Measurements from ENCODE around the gene RNU7-1. TPM values are rescaled to one million over a fixed set of nuclear protein-coding genes. Genes with fewer than 3 reads are reported as not detected.
A peak's percentile ranks its signal among the peaks of the same experiment; 100 is the strongest.

RNU7-1 gene
- total RNA-seq, 1 donor from 2014 or later = not detected

DNA sequence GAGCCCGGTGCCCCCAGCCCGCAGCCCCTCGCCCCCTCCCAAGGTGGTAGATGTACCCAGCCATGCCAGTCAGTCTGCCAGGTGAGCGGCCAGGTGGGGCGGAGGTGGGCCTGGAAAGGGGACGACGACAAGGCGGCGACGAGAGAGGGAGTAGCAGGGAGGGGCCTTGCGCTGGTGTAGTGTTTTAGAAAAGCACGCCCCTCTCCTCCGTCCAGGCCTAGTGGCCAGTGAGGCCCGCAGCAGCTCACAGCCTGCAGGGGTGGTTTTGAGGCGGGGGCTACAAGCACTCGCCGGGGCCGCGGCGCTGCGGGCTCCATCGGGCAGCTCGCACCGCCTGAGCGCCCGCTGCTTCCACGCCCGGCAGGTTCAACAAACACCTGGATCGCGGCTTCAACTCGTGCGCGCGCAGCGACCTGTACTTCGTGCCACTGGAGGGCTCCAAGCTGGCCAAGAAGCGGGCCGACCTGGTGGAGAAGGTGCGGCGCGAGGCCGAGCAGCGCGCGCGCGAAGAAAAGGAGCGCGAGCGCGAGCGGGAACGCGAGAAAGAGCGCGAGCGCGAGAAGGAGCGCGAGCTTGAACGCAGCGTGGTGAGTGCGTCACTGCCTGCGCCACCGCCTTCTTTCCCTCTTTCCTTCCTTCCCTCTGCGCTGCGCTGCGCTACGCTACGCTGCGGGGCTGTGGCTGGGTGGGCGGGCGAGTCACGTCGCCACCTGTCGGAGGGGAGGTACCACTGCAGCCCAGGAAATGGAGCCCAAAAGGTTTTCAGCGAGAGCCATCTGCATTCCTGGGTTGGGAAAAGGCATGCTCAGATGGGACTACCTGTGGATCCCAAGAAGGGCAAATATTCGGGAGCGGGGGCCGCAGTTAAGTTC lies 5.9 kb upstream of the RNU7-1 start:
- H3K27me3 Mint-ChIP-seq (ENCODE audit: low read depth) = peaks cover 15% of the 10 kb centered on the region
- H3K4me1 Mint-ChIP-seq = peaks cover 31% of the 10 kb centered on the region
- peak overlapping the region; percentile 96 for H3K27ac Mint-ChIP-seq (ENCODE audit: unreplicated experiment)
- H3K4me3 Mint-ChIP-seq = peak overlapping the region; percentile 87
- no peaks in the 10 kb centered on the region for H3K9me3 Mint-ChIP-seq
- H3K36me3 Mint-ChIP-seq (ENCODE audit: low read depth) = peaks cover 19% of the 10 kb centered on the region
- TF ChIP-seq, protein P1, sequence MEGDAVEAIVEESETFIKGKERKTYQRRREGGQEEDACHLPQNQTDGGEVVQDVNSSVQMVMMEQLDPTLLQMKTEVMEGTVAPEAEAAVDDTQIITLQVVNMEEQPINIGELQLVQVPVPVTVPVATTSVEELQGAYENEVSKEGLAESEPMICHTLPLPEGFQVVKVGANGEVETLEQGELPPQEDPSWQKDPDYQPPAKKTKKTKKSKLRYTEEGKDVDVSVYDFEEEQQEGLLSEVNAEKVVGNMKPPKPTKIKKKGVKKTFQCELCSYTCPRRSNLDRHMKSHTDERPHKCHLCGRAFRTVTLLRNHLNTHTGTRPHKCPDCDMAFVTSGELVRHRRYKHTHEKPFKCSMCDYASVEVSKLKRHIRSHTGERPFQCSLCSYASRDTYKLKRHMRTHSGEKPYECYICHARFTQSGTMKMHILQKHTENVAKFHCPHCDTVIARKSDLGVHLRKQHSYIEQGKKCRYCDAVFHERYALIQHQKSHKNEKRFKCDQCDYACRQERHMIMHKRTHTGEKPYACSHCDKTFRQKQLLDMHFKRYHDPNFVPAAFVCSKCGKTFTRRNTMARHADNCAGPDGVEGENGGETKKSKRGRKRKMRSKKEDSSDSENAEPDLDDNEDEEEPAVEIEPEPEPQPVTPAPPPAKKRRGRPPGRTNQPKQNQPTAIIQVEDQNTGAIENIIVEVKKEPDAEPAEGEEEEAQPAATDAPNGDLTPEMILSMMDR (conservative IDR thresholded peaks at IDR 0.05) = peak; percentile 98
- peak; percentile 87 for DNase-seq (ENCODE audit: low read depth, low spot score)

DNA sequence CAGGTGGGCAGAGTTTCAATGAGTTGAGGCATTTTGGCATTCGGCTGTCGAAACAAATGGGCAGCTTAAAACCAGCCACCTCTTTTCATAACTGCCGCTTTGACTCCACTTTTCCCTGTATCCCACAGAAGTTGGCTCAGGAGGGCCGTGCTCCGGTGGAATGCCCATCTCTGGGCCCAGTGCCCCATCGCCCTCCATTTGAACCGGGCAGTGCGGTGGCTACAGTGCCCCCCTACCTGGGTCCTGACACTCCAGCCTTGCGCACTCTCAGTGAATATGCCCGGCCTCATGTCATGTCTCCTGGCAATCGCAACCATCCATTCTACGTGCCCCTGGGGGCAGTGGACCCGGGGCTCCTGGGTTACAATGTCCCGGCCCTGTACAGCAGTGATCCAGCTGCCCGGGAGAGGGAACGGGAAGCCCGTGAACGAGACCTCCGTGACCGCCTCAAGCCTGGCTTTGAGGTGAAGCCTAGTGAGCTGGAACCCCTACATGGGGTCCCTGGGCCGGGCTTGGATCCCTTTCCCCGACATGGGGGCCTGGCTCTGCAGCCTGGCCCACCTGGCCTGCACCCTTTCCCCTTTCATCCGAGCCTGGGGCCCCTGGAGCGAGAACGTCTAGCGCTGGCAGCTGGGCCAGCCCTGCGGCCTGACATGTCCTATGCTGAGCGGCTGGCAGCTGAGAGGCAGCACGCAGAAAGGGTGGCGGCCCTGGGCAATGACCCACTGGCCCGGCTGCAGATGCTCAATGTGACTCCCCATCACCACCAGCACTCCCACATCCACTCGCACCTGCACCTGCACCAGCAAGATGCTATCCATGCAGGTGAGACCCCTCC lies 5.0 kb upstream of the RNU7-1 start:
- Mint-ChIP-seq H3K9me3 (no peaks in the 10 kb centered on the region), H3K27ac (ENCODE audit: unreplicated experiment) (peak overlapping the region; percentile 96), H3K36me3 (ENCODE audit: low read depth) (peaks cover 19% of the 10 kb centered on the region), H3K27me3 (ENCODE audit: low read depth) (peaks cover 18% of the 10 kb centered on the region), H3K4me3 (peak overlapping the region; percentile 87), H3K4me1 (peaks cover 37% of the 10 kb centered on the region)
- TF ChIP-seq, protein P1 (conservative IDR thresholded peaks at IDR 0.05) = no peak
- no peak for DNase-seq (ENCODE audit: low read depth, low spot score)

GRCh38 chr12:6939191-6939540 lies 4.5 kb upstream of the RNU7-1 start:
- Mint-ChIP-seq H3K9me3 (no peaks in the 10 kb centered on the region), H3K4me3 (peak overlapping the region; percentile 80), H3K36me3 (ENCODE audit: low read depth) (peaks cover 15% of the 10 kb centered on the region), H3K27ac (ENCODE audit: unreplicated experiment) (peak overlapping the region; percentile 91), H3K27me3 (ENCODE audit: low read depth) (peaks cover 23% of the 10 kb centered on the region), H3K4me1 (peaks cover 41% of the 10 kb centered on the region)
- no peak for DNase-seq (ENCODE audit: low read depth, low spot score)
- TF ChIP-seq, protein P1 (conservative IDR thresholded peaks at IDR 0.05) = no peak

GRCh38 chr12:6941267-6941666 lies 2.3 kb upstream of the RNU7-1 start:
- H3K4me3 Mint-ChIP-seq = peak overlapping the region; percentile 74
- DNase-seq (ENCODE audit: low read depth, low spot score) = no peak
- peaks cover 25% of the 10 kb centered on the region for H3K27me3 Mint-ChIP-seq (ENCODE audit: low read depth)
- H3K9me3 Mint-ChIP-seq = no peaks in the 10 kb centered on the region
- H3K4me1 Mint-ChIP-seq = peaks cover 48% of the 10 kb centered on the region
- peaks cover 6% of the 10 kb centered on the region for H3K36me3 Mint-ChIP-seq (ENCODE audit: low read depth)
- TF ChIP-seq, protein P1 (conservative IDR thresholded peaks at IDR 0.05) = no peak
- H3K27ac Mint-ChIP-seq (ENCODE audit: unreplicated experiment) = peak overlapping the region; percentile 13

DNA sequence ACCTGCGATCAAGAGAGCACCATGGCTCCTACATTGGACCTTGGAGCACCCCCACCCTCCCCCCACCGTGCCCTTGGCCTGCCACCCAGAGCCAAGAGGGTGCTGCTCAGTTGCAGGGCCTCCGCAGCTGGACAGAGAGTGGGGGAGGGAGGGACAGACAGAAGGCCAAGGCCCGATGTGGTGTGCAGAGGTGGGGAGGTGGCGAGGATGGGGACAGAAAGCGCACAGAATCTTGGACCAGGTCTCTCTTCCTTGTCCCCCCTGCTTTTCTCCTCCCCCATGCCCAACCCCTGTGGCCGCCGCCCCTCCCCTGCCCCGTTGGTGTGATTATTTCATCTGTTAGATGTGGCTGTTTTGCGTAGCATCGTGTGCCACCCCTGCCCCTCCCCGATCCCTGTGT lies 1.8 kb upstream of the RNU7-1 start:
- H3K36me3 Mint-ChIP-seq (ENCODE audit: low read depth) = peaks cover 7% of the 10 kb centered on the region
- H3K27ac Mint-ChIP-seq (ENCODE audit: unreplicated experiment) = no peak overlapping the region

More for the DNA sequence above, 1.8 kb upstream of the RNU7-1 start:
- Mint-ChIP-seq H3K27me3 (ENCODE audit: low read depth) (peaks cover 26% of the 10 kb centered on the region), H3K9me3 (no peaks in the 10 kb centered on the region), H3K4me1 (peaks cover 46% of the 10 kb centered on the region), H3K4me3 (peak overlapping the region; percentile 74)
- no peak for DNase-seq (ENCODE audit: low read depth, low spot score)
- TF ChIP-seq, protein P1 (conservative IDR thresholded peaks at IDR 0.05) = no peak
